ENCODE data around the gene UBE2J1. TPM values are rescaled to one million over a fixed set of nuclear protein-coding genes. Genes with fewer than 3 reads are reported as not detected.

The UBE2J1 gene
- total and polyA plus RNA-seq, 10 of the 15 experiments (the other 5 are each of a cell fraction or from before 2014, with no cell fraction given) = 48.7 to 131 (median 90.0) TPM

GRCh38 chr6:89284963-89285735, 67.4 kb downstream of the UBE2J1 start (continued):
- TF ChIP-seq CHD2 (IDR thresholded peaks at IDR 0.05; ENCODE audit: borderline replicate concordance, low read depth, low read length) = no peak

- Histone ChIP-seq H3K4me2 (ENCODE audit: control insufficient read depth, insufficient read depth) (no peak overlapping the region), H3K27me3 (replicated peaks in 1 of 2; ENCODE audit: control insufficient read depth in 2 of 2, insufficient read depth in 2 of 2, low read length in 1 of 2) (no peaks in the 10 kb centered on the region), H4K20me1 (ENCODE audit: control insufficient read depth, insufficient read depth) (no peaks in the 10 kb centered on the region), H3K9ac (ENCODE audit: control insufficient read depth, insufficient read depth, low read length) (no peak overlapping the region), H3K27ac (ENCODE audit: control insufficient read depth, insufficient read depth) (no peak overlapping the region), H3K4me1 (ENCODE audit: control insufficient read depth, insufficient read depth, low read length) (peaks cover 14% of the 10 kb centered on the region), H3K79me2 (ENCODE audit: control insufficient read depth, insufficient read depth, low read length) (no peaks in the 10 kb centered on the region), H3K4me3 (no peak overlapping the region), H2AFZ (ENCODE audit: control insufficient read depth, low read depth, low read length) (no peak overlapping the region), H3K36me3 (ENCODE audit: control insufficient read depth in 2 of 2, insufficient read depth in 2 of 2, low read length in 1 of 2) (no peaks in the 10 kb centered on the region), H3K9me3 (replicated peaks; ENCODE audit: control insufficient read depth, insufficient read depth, low read length) (no peaks in the 10 kb centered on the region)
- TF ChIP-seq IKZF2 (IDR thresholded peaks at IDR 0.05) = no peak
- no peak for TF ChIP-seq HCFC1 (IDR thresholded peaks at IDR 0.05; ENCODE audit: low read length)
- no peak for TF ChIP-seq RAD21 (IDR thresholded peaks at IDR 0.05; ENCODE audit: insufficient read depth, low read depth, low read length)
- TF ChIP-seq CBX3 (IDR thresholded peaks at IDR 0.05; ENCODE audit: borderline replicate concordance, low read depth) = no peak
- TF ChIP-seq MYC (IDR thresholded peaks at IDR 0.05; ENCODE audit: insufficient read depth, insufficient read length, insufficient replicate concordance, low read length, severe bottlenecking) = no peak
- no peak for TF ChIP-seq NR2C1 (IDR thresholded peaks at IDR 0.05)
- TF ChIP-seq NR2C2 (IDR thresholded peaks at IDR 0.05; ENCODE audit: borderline replicate concordance, control insufficient read depth, insufficient read length, low read depth) = no peak
- TF ChIP-seq CEBPB (IDR thresholded peaks at IDR 0.05; ENCODE audit: borderline replicate concordance in 1 of 2, low read depth in 2 of 2, low read length in 2 of 2) = no peak
- no peak for TF ChIP-seq NBN (IDR thresholded peaks at IDR 0.05)
- TF ChIP-seq SRF (IDR thresholded peaks at IDR 0.05; ENCODE audit: low read depth in 2 of 2, low read length in 2 of 2) = no peak
- TF ChIP-seq ZSCAN29 (IDR thresholded peaks at IDR 0.05) = no peak
- no peak for TF ChIP-seq HDAC2 (IDR thresholded peaks at IDR 0.05)
- TF ChIP-seq ELK1 (IDR thresholded peaks at IDR 0.05; ENCODE audit: low read depth, low read length) = no peak
- TF ChIP-seq RAD51 (IDR thresholded peaks at IDR 0.05) = no peak
- no peak for TF ChIP-seq PAX8 (IDR thresholded peaks at IDR 0.05)
- TF ChIP-seq ZNF384 (IDR thresholded peaks at IDR 0.05; ENCODE audit: borderline replicate concordance, low read depth, low read length) = no peak
- no peak for TF ChIP-seq ASH2L (IDR thresholded peaks at IDR 0.05; ENCODE audit: borderline replicate concordance, low read depth)
- no peak for TF ChIP-seq SREBF2 (IDR thresholded peaks at IDR 0.05; ENCODE audit: low read length)
- TF ChIP-seq SREBF1 (IDR thresholded peaks at IDR 0.05; ENCODE audit: low read length) = no peak
- no peak for TF ChIP-seq NR2F1 (conservative IDR thresholded peaks at IDR 0.05)
- POLR2A ChIA-PET = interaction anchor here (0.8 kb wide), 1 partner anchor 10 kb away, joined by 3 read pairs; no protein-coding TSS in a partner anchor
- no TSS peak for BruUV-seq (replicated peaks)
- WGBS (ENCODE audit: insufficient coverage, insufficient replicate concordance, low lambda C conversion rate, missing lambda C conversion rate) = 50% methylated on average over 3 of the region's 3 CpGs
- RAD21 ChIA-PET (ENCODE audit: unreplicated experiment) = interaction anchor here (1.4 to 1.7 kb wide), 2 partner anchors 7 to 88 kb away, joined by 6 to 8 read pairs; no protein-coding TSS in a partner anchor
- in situ Hi-C loops (cut with MboI) = no loop called here
- ATAC-seq (no peak), FAIRE-seq (no peak), DNase-seq (ENCODE audit: low read depth, low spot score) (no peak)
- SMC1A ChIA-PET (ENCODE audit: uncharacterized antibody, unreplicated experiment) = interaction anchor here (0.6 to 1.9 kb wide), 8 partner anchors 13 to 325 kb away, joined by 3 to 5 read pairs (median 4); no protein-coding TSS in a partner anchor
- CTCF ChIA-PET = interaction anchor here (0.7 to 4.1 kb wide), 10 partner anchors 9 to 273 kb away, joined by 3 to 29 read pairs (median 7); no protein-coding TSS in a partner anchor
- intact Hi-C loops (cut with micrococcal nuclease; ENCODE audit: unreplicated experiment) = loop anchor here (5.0 kb wide), 1 partner anchor 68 kb away; the partner anchor contains the start of gene UBE2J1
These were observed 68.4 kb downstream of the UBE2J1 start for GRCh38 chr6:89284081-89284480.
